ENCODE results near the gene MS4A1. TPM values are rescaled to one million over a fixed set of nuclear protein-coding genes. Genes with fewer than 3 reads are reported as not detected.
"Not testable (repeated sequence)": the region's sequence is repeated elsewhere in the genome, so short reads cannot be mapped to it uniquely, and the experiment has no call there.

Gene MS4A1
- total and polyA plus RNA-seq, 2 experiments from 2014 or later = 0.13 TPM; not detected in 1

DNA sequence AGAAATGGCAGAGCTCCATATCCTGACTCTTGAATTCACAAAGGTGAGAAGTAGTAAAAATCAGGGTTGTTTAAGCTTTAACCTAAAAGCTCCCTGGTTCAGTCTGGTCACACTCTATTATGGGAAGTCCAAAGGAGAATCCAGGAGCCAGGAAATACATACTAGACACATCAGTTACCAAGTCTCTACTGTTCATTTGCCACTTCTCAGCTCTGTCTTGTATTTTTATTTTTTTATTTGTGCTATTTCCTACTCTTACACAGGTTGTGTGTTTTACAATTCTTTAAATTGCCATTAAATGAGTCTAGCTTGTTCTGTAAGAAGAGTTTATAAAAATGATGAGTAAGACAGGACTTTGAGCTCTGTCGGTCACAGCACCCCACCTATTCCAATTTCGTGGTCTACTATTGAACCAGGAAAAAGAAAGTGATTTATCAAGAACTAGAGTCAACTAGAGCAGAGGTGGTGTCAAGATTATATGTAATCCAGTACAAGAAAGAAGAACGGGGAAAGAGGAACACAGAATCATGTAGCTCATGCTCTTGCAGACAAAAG is 46.7 kb downstream of the MS4A1 start:
- Histone ChIP-seq H3K4me3 (no peak overlapping the region), H3K79me2 (ENCODE audit: insufficient read depth) (no peaks in the 10 kb centered on the region), H3F3A (ENCODE audit: insufficient read depth) (no peaks in the 10 kb centered on the region), H3K4me1 (ENCODE audit: insufficient read depth) (no peaks in the 10 kb centered on the region), H4K20me1 (ENCODE audit: insufficient read depth) (no peaks in the 10 kb centered on the region), H2AFZ (no peak overlapping the region), H3K9me3 (ENCODE audit: low read depth) (no peaks in the 10 kb centered on the region), H3K36me3 (ENCODE audit: low read depth) (no peaks in the 10 kb centered on the region), H3K4me2 (ENCODE audit: unreplicated experiment) (no peak overlapping the region), H3K9me2 (ENCODE audit: insufficient read depth) (no peaks in the 10 kb centered on the region), H3K27ac (no peak overlapping the region), H3K9ac (no peak overlapping the region), H3K27me3 (replicated peaks; ENCODE audit: insufficient read depth) (no peaks in the 10 kb centered on the region)
- no peak for DNase-seq
- WGBS, 2 experiments (ENCODE audit: low coverage in 1 of 2, low lambda C conversion rate in 2 of 2, missing lambda C conversion rate in 2 of 2) = 10 to 11% methylated on average over 3 of the region's 3 CpGs
- TF ChIP-seq EZH2 (IDR thresholded peaks at IDR 0.05; ENCODE audit: insufficient read depth, poor library complexity, severe bottlenecking) (no peak), EZH2phosphoT487 (IDR thresholded peaks at IDR 0.05; ENCODE audit: insufficient read depth, low read depth) (no peak)
- in situ Hi-C loops (cut with MboI) = no loop called here

DNA sequence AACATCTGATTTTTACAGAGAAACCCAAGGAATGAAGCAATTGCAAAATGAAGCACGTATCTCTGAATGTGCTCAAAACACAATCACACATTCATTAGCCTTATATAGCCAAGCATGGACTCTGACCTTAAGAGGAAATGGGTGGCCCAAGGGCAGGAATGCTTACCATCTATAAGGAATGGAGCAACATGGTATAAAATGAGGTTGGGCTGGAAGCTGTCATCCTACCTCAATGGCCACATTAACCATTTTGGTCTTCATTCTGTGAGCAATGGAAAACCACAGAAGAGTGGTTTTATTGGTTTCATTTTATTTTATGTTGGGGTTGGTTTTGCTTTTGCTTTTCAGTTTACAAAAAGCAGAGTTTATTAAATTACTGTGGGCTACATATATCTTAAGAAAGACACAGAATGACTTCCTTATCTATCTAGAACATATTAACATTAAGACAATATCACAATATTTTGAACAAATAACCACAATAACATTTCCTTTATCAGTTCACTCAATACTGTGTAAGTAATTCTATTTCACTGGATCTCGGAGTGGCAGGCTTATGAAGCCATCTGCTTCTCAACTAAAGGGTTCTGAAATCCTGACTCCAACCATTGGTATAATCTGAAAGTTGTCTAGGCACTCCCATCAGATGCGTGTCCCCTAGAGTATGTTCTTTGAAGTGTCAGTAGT is 48.7 kb downstream of the MS4A1 start:
- H3F3A ChIP-seq (ENCODE audit: insufficient read depth) = no peaks in the 10 kb centered on the region
- no peak overlapping the region for H3K27ac ChIP-seq
- no peaks in the 10 kb centered on the region for H3K9me2 ChIP-seq (ENCODE audit: insufficient read depth)
- H3K4me3 ChIP-seq = no peak overlapping the region
- WGBS, 2 experiments (ENCODE audit: low coverage in 1 of 2, low lambda C conversion rate in 2 of 2, missing lambda C conversion rate in 2 of 2) = 12 to 13% methylated on average over 3 of the region's 3 CpGs
- no peaks in the 10 kb centered on the region for H3K9me3 ChIP-seq (ENCODE audit: low read depth)
- no peaks in the 10 kb centered on the region for H3K36me3 ChIP-seq (ENCODE audit: low read depth)
- no peaks in the 10 kb centered on the region for H3K4me1 ChIP-seq (ENCODE audit: insufficient read depth)
- no peak overlapping the region for H3K4me2 ChIP-seq (ENCODE audit: unreplicated experiment)
- TF ChIP-seq EZH2 (IDR thresholded peaks at IDR 0.05; ENCODE audit: insufficient read depth, poor library complexity, severe bottlenecking) (no peak), EZH2phosphoT487 (IDR thresholded peaks at IDR 0.05; ENCODE audit: insufficient read depth, low read depth) (no peak)
- DNase-seq = no peak
- H2AFZ ChIP-seq = no peak overlapping the region
- no peaks in the 10 kb centered on the region for H3K27me3 ChIP-seq (replicated peaks; ENCODE audit: insufficient read depth)
- H4K20me1 ChIP-seq (ENCODE audit: insufficient read depth) = no peaks in the 10 kb centered on the region
- no peak overlapping the region for H3K9ac ChIP-seq
- H3K79me2 ChIP-seq (ENCODE audit: insufficient read depth) = no peaks in the 10 kb centered on the region
- in situ Hi-C loops (cut with MboI) = no loop called here

GRCh38 chr11:60509609-60510008 is 54.0 kb downstream of the MS4A1 start:
- in situ Hi-C loops (cut with MboI); H3K27me3 ChIP-seq (replicated peaks; ENCODE audit: insufficient read depth); DNase-seq; H4K20me1 ChIP-seq (ENCODE audit: insufficient read depth); H3F3A ChIP-seq (ENCODE audit: insufficient read depth); H3K79me2 ChIP-seq (ENCODE audit: insufficient read depth); H3K27ac ChIP-seq; H3K4me3 ChIP-seq; H3K9me3 ChIP-seq (ENCODE audit: low read depth); H3K4me1 ChIP-seq (ENCODE audit: insufficient read depth); H3K9me2 ChIP-seq (ENCODE audit: insufficient read depth); H3K4me2 ChIP-seq (ENCODE audit: unreplicated experiment); H2AFZ ChIP-seq; H3K9ac ChIP-seq; H3K36me3 ChIP-seq (ENCODE audit: low read depth): not testable (repeated sequence)
- WGBS, 2 experiments (ENCODE audit: low coverage in 1 of 2, low lambda C conversion rate in 2 of 2, missing lambda C conversion rate in 2 of 2) = 47 to 50% methylated on average over 10 to 14 of the region's 15 CpGs

GRCh38 chr11:60510209-60510608 is 54.6 kb downstream of the MS4A1 start:
- H4K20me1 ChIP-seq (ENCODE audit: insufficient read depth); H3K79me2 ChIP-seq (ENCODE audit: insufficient read depth); H3K9me3 ChIP-seq (ENCODE audit: low read depth); H3K4me1 ChIP-seq (ENCODE audit: insufficient read depth); H3K36me3 ChIP-seq (ENCODE audit: low read depth); H3K9ac ChIP-seq; H3F3A ChIP-seq (ENCODE audit: insufficient read depth); H3K9me2 ChIP-seq (ENCODE audit: insufficient read depth); H3K4me3 ChIP-seq; H3K27me3 ChIP-seq (replicated peaks; ENCODE audit: insufficient read depth); H2AFZ ChIP-seq; H3K4me2 ChIP-seq (ENCODE audit: unreplicated experiment); DNase-seq; in situ Hi-C loops (cut with MboI); H3K27ac ChIP-seq: not testable (repeated sequence)
- WGBS, 2 experiments (ENCODE audit: low coverage in 1 of 2, low lambda C conversion rate in 2 of 2, missing lambda C conversion rate in 2 of 2) = 60 to 62% methylated on average over 1 to 27 of the region's 28 CpGs

- H3K4me3 ChIP-seq = no peak overlapping the region
- H3K9me3 ChIP-seq (ENCODE audit: low read depth) = no peaks in the 10 kb centered on the region
- H3K9me2 ChIP-seq (ENCODE audit: insufficient read depth) = no peaks in the 10 kb centered on the region
- no peaks in the 10 kb centered on the region for H3F3A ChIP-seq (ENCODE audit: insufficient read depth)
- in situ Hi-C loops (cut with MboI) = no loop called here
- TF ChIP-seq EZH2 (IDR thresholded peaks at IDR 0.05; ENCODE audit: insufficient read depth, poor library complexity, severe bottlenecking) (no peak), EZH2phosphoT487 (IDR thresholded peaks at IDR 0.05; ENCODE audit: insufficient read depth, low read depth) (no peak)
- H3K27me3 ChIP-seq (replicated peaks; ENCODE audit: insufficient read depth) = no peaks in the 10 kb centered on the region
- no peaks in the 10 kb centered on the region for H4K20me1 ChIP-seq (ENCODE audit: insufficient read depth)
- no peaks in the 10 kb centered on the region for H3K79me2 ChIP-seq (ENCODE audit: insufficient read depth)
- DNase-seq = no peak
- H3K27ac ChIP-seq = no peak overlapping the region
- no peak overlapping the region for H3K9ac ChIP-seq
- no peaks in the 10 kb centered on the region for H3K36me3 ChIP-seq (ENCODE audit: low read depth)
- no peak overlapping the region for H2AFZ ChIP-seq
- no peak overlapping the region for H3K4me2 ChIP-seq (ENCODE audit: unreplicated experiment)
- H3K4me1 ChIP-seq (ENCODE audit: insufficient read depth) = no peaks in the 10 kb centered on the region
- 16 to 23% methylated on average over 6 of the region's 6 CpGs for WGBS, 2 experiments (ENCODE audit: low coverage in 1 of 2, low lambda C conversion rate in 2 of 2, missing lambda C conversion rate in 2 of 2)
These were observed 55.7 kb downstream of the MS4A1 start for GRCh38 chr11:60511393-60511792.

All from GM23248 (cell line).